Cardiac muscle cell (in vitro differentiated cells and primary cell): Measurements from ENCODE around the gene GHRH. TPM values are rescaled to one million over a fixed set of nuclear protein-coding genes. Genes with fewer than 3 reads are reported as not detected.
A peak's percentile ranks its signal among the peaks of the same experiment; 100 is the strongest.

Experiments used
- DNase-seq, 2 donors: peaks; one replicate each; pipeline versions ENCODE4 v3.0.0 to v3.0.0-alpha.2; 2010 to 2017; ENCODE audit warnings: low read depth in 1 of 2, low spot score in 1 of 2
- H3K27ac ChIP-seq: fragments of 200-600 bp; sonication (generic); 2 replicates; pipeline ENCODE4 v1.5.1; 2016
- H3K27me3 ChIP-seq: fragments of 200-600 bp; sonication (generic); 2 replicates; pipeline ENCODE4 v1.6.0; 2016; ENCODE audit warnings: control low read depth
- H3K36me3 ChIP-seq: fragments of 200-600 bp; sonication (generic); 2 replicates; pipeline ENCODE4 v1.5.1; 2016; ENCODE audit warnings: control low read depth
- H3K4me1 ChIP-seq: fragments of 200-600 bp; sonication (generic); 2 replicates; pipeline ENCODE4 v1.8.1; 2017; ENCODE audit warnings: low read depth, mild to moderate bottlenecking, mixed run types
- H3K4me3 ChIP-seq: fragments of 200-600 bp; sonication (generic); 2 replicates; pipeline ENCODE4 v1.5.1; 2016; ENCODE audit warnings: mild to moderate bottlenecking
- H3K9me3 ChIP-seq: fragments of 200-600 bp; sonication (generic); 2 replicates; pipeline ENCODE4 v1.5.1; 2017; ENCODE audit warnings: low read depth, mild to moderate bottlenecking, control low read depth
- polyA plus RNA-seq: library from polyadenylated mRNA; unstranded; fragments of >200 nt; fragmentation: Nextera tagmentation; extraction: Ambion mirVana; gene quantifications from 2 replicates; pipeline ENCODE4 v1.2.1, GENCODE V29; 2016
- total RNA-seq: library from RNA; depleted of rRNA; stranded (reverse); fragments of >200 nt; gene quantifications from 2 replicates; pipeline ENCODE4 v1.2.3, GENCODE V29; 2016
- TF ChIP-seq, protein P1 (sequence below): IDR thresholded peaks from 2 replicates; pipeline ENCODE4 v1.5.1; 2012; ENCODE audit warnings: low read depth, mild to moderate bottlenecking, low read length

GHRH gene
- total and polyA plus RNA-seq, 2 experiments from 2014 or later: 0.34 to 1.1 TPM

- peaks cover 21% of the 10 kb centered on the region for H3K36me3 ChIP-seq
- TF ChIP-seq, protein P1, sequence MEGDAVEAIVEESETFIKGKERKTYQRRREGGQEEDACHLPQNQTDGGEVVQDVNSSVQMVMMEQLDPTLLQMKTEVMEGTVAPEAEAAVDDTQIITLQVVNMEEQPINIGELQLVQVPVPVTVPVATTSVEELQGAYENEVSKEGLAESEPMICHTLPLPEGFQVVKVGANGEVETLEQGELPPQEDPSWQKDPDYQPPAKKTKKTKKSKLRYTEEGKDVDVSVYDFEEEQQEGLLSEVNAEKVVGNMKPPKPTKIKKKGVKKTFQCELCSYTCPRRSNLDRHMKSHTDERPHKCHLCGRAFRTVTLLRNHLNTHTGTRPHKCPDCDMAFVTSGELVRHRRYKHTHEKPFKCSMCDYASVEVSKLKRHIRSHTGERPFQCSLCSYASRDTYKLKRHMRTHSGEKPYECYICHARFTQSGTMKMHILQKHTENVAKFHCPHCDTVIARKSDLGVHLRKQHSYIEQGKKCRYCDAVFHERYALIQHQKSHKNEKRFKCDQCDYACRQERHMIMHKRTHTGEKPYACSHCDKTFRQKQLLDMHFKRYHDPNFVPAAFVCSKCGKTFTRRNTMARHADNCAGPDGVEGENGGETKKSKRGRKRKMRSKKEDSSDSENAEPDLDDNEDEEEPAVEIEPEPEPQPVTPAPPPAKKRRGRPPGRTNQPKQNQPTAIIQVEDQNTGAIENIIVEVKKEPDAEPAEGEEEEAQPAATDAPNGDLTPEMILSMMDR: no peak
- peaks cover 22% of the 10 kb centered on the region for H3K4me1 ChIP-seq
- H3K27ac ChIP-seq: peak overlapping the region; percentile 82
- H3K27me3 ChIP-seq: no peaks in the 10 kb centered on the region
- H3K4me3 ChIP-seq: no peak overlapping the region
- DNase-seq: peak in 1 of 2 donors; percentile 62
- no peaks in the 10 kb centered on the region for H3K9me3 ChIP-seq
These were observed 38.3 kb upstream of the GHRH start for GRCh38 chr20:37299718-37300528.

- peak in 1 of 2 donors; percentile 67 for DNase-seq
These were observed 36.8 kb upstream of the GHRH start for GRCh38 chr20:37298190-37298939.

DNA sequence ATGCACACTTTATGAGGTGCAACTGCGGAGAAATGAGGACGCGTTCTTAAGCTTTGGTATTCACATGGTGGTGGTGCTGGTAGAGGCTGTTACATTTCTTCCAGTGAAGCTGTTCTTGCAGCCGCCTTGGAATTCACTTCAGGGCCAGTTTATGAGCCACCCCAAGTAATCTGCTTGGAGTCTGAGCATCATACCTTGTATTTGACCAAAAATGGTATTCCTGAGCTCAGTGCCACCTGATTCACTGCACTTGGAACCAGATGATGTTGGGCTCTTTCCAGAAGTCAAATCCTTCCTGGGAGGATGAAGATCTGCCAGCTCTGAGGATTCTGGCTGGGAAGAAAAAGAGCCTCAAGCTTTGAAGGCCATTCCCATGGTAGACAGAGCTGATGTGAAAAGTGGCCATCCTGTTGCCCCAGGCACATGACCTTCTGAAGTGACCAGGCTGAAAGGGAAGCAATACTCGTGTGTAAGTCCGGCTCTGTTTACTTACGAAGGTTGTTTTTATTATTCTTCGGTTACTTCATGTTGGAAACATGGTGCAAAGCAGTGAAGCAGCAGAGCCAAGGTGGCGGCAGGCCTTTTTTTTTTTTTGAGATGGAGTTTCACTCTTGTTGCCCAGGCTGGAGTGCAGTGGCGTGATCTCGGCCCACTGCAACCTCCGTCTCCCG, 35.6 kb upstream of the GHRH start:
- peaks cover 24% of the 10 kb centered on the region for H3K4me1 ChIP-seq
- peak in 1 of 2 donors; percentile 54 for DNase-seq
- TF ChIP-seq, protein P1: no peak
- H3K9me3 ChIP-seq: no peaks in the 10 kb centered on the region
- no peak overlapping the region for H3K4me3 ChIP-seq
- H3K27ac ChIP-seq: peak overlapping the region; percentile 43
- peaks cover 11% of the 10 kb centered on the region for H3K36me3 ChIP-seq
- no peaks in the 10 kb centered on the region for H3K27me3 ChIP-seq

More at GRCh38 chr20:37298190-37298939, 36.8 kb upstream of the GHRH start:
- no peak overlapping the region for H3K27ac ChIP-seq
- H3K4me1 ChIP-seq: peaks cover 24% of the 10 kb centered on the region
- H3K27me3 ChIP-seq: no peaks in the 10 kb centered on the region
- TF ChIP-seq, protein P1: no peak
- peaks cover 18% of the 10 kb centered on the region for H3K36me3 ChIP-seq
- H3K4me3 ChIP-seq: no peak overlapping the region
- no peaks in the 10 kb centered on the region for H3K9me3 ChIP-seq

- Histone ChIP-seq H3K4me1 (peaks cover 24% of the 10 kb centered on the region), H3K9me3 (no peaks in the 10 kb centered on the region), H3K4me3 (no peak overlapping the region), H3K27me3 (no peaks in the 10 kb centered on the region), H3K36me3 (peaks cover 7% of the 10 kb centered on the region), H3K27ac (peak overlapping the region; percentile 43)
- DNase-seq: no peak
- TF ChIP-seq, protein P1: no peak
These were observed 34.8 kb upstream of the GHRH start for GRCh38 chr20:37296371-37296770.

- Histone ChIP-seq H3K4me1 (peaks cover 25% of the 10 kb centered on the region), H3K4me3 (no peak overlapping the region), H3K27ac (no peak overlapping the region), H3K36me3 (peaks cover 5% of the 10 kb centered on the region), H3K9me3 (no peaks in the 10 kb centered on the region), H3K27me3 (no peaks in the 10 kb centered on the region)
- no peak for DNase-seq
- TF ChIP-seq, protein P1: no peak
These were observed 34.0 kb upstream of the GHRH start for GRCh38 chr20:37295595-37295994.
